K562 (cell line): ENCODE measurements around the gene TBC1D16. TPM values are rescaled to one million over a fixed set of nuclear protein-coding genes. Genes with fewer than 3 reads are reported as not detected.

Source experiments
- ATAC-seq: fragments of 200-7000 bp; cut with Tn5 transposase; 3 replicates; pipeline ENCODE4 v1.9.1; 2020; ENCODE audit warnings: moderate library complexity
- BruUV-seq: library from RNA; stranded (reverse); fragments of 400-500 nt; replicated peaks from 2 replicates; lab custom pipeline; 2021; lab: Mats Ljungman, UMichigan
- CTCF ChIA-PET: fragments of 300-600 bp; formaldehyde crosslinking; extraction: SDS; loops from one replicate; lab custom pipeline; 2021; ENCODE audit warnings: low intra/inter-chr PET ratio; lab: Yijun Ruan, JAX
- POLR2A ChIA-PET: fragments of 300-600, 350-650 bp; sonication (Branson Sonifier 250); formaldehyde crosslinking; extraction: SDS; loops from one replicate; lab custom pipeline; 2021; ENCODE audit warnings: antibody characterized with exemption, inconsistent platforms; lab: Yijun Ruan, JAX
- DNase-seq, 4 experiments: peaks; one replicate each; pipeline versions ENCODE4 v3.0.0 to v3.0.0-alpha.2; 2011 to 2018; ENCODE audit warnings: low spot score in 3 of 4, mixed read lengths in 3 of 4; ENCODE audit errors: extremely low read depth in 1 of 4
- FAIRE-seq: peaks from 2 replicates; lab custom pipeline; 2011; peaks lifted over from hg19 to GRCh38; lab: Jason Lieb, UNC
- H2AFZ ChIP-seq: 2 replicates; pipeline ENCODE4 v1.6.0; 2011; ENCODE audit warnings: low read depth, low read length, control low read depth, inconsistent platforms
- H3K27ac ChIP-seq: fragments of 200-600 bp; 3 replicates; pipeline ENCODE4 v1.8.0; 2011; ENCODE audit warnings: low read depth, mild to moderate bottlenecking, control low read depth, inconsistent platforms, low read length, moderate library complexity, mixed read lengths; ENCODE audit errors: extremely low read depth
- H3K27me3 ChIP-seq, 2 experiments: fragments of 300-600 bp in 1 of 2; 2 replicates in 1 of 2; 3 replicates in 1 of 2; pipeline versions ENCODE4 v1.6.0 to v1.8.0; 2011; ENCODE audit warnings: inconsistent platforms in 2 of 2, low read length in 2 of 2, mild to moderate bottlenecking in 1 of 2, mixed read lengths in 1 of 2, moderate library complexity in 1 of 2; ENCODE audit not compliant: control insufficient read depth in 2 of 2, insufficient read depth in 2 of 2
- H3K36me3 ChIP-seq: fragments of 300-600 bp; 3 replicates; pipeline ENCODE4 v1.8.0; 2011; ENCODE audit warnings: mild to moderate bottlenecking, low read length, inconsistent platforms; ENCODE audit not compliant: control insufficient read depth, insufficient read depth
- H3K4me1 ChIP-seq, 2 experiments: fragments of 200-600 bp in 1 of 2; replicated peaks in 1 of 2; 2 replicates in 1 of 2; 3 replicates in 1 of 2; pipeline versions ENCODE4 v1.5.1 to v1.8.0; 2011; ENCODE audit warnings: inconsistent platforms in 2 of 2, low read length in 2 of 2, mild to moderate bottlenecking in 1 of 2, mixed read lengths in 1 of 2, moderate library complexity in 1 of 2; ENCODE audit not compliant: control insufficient read depth in 2 of 2, insufficient read depth in 2 of 2
- H3K4me2 ChIP-seq: 2 replicates; pipeline ENCODE4 v1.6.1; 2011; ENCODE audit warnings: low read length, control low read depth, inconsistent platforms, mixed read lengths; ENCODE audit not compliant: insufficient read depth
- H3K4me3 ChIP-seq: fragments of 200-600 bp; sonication (generic), shearing (Covaris generic); 2 replicates; pipeline ENCODE4 v1.5.1; 2016; ENCODE audit warnings: control low read depth, inconsistent platforms
- H3K79me2 ChIP-seq: fragments of 200-600 bp; 3 replicates; pipeline ENCODE4 v1.8.0; 2011; ENCODE audit warnings: low read length, inconsistent platforms; ENCODE audit not compliant: control insufficient read depth, insufficient read depth
- H3K9ac ChIP-seq, 2 experiments: 2 replicates each; pipeline versions ENCODE4 v1.6.0 to v1.6.1; 2011; ENCODE audit warnings: low read depth in 2 of 2, low read length in 2 of 2, control low read depth in 1 of 2, inconsistent platforms in 1 of 2, mild to moderate bottlenecking in 1 of 2, mixed read lengths in 1 of 2; ENCODE audit not compliant: insufficient read depth in 1 of 2
- H3K9me1 ChIP-seq: one replicate; pipeline ENCODE4 v1.6.0; 2011; ENCODE audit warnings: inconsistent platforms, mild to moderate bottlenecking, low read length, moderate library complexity; ENCODE audit not compliant: control insufficient read depth, insufficient read depth
- H3K9me3 ChIP-seq: replicated peaks from 2 replicates; pipeline ENCODE4 v1.5.1; 2011; ENCODE audit warnings: low read depth, low read length, inconsistent platforms; ENCODE audit not compliant: control insufficient read depth, insufficient read depth
- H4K20me1 ChIP-seq: replicated peaks from 2 replicates; pipeline ENCODE4 v1.6.1; 2011; ENCODE audit warnings: low read length, inconsistent platforms, mixed read lengths; ENCODE audit not compliant: control insufficient read depth, insufficient read depth
- ARID2 ChIP-seq: fragments of 450-650 bp; IDR thresholded peaks from 2 replicates; pipeline ENCODE4 v1.6.1; 2017; ENCODE audit warnings: antibody characterized with exemption, mild to moderate bottlenecking
- CAMTA2 ChIP-seq: fragments of 250-450 bp; sonication (Bioruptor Pico); conservative IDR thresholded peaks from 2 replicates; pipeline ENCODE4 v1.5.1; 2022
- EZH2 ChIP-seq: IDR thresholded peaks from 2 replicates; pipeline ENCODE4 v1.6.1; 2012; ENCODE audit warnings: low read depth, mild to moderate bottlenecking, inconsistent platforms, low read length, borderline replicate concordance
- KDM4B ChIP-seq, 2 experiments: fragments of 450-650 bp in 1 of 2; sonication (generic) in 1 of 2; IDR thresholded peaks; 2 replicates each; pipeline ENCODE4 v1.6.1; 2016 to 2017; ENCODE audit warnings: borderline replicate concordance in 2 of 2, antibody characterized with exemption in 1 of 2, low read depth in 1 of 2, mild to moderate bottlenecking in 1 of 2
- MCM5 ChIP-seq: fragments of 450-650 bp; IDR thresholded peaks from 2 replicates; pipeline ENCODE4 v1.6.1; 2016; ENCODE audit warnings: low read depth
- RNF2 ChIP-seq: sonication (generic); IDR thresholded peaks from 2 replicates; pipeline ENCODE4 v1.6.1; 2016
- SETDB1 ChIP-seq: IDR thresholded peaks from one replicate; pipeline ENCODE4 v1.6.1; 2012; ENCODE audit warnings: low read length, control low read depth, inconsistent platforms
- ZNF57 ChIP-seq: fragments of 450-650 bp; formaldehyde crosslinking; IDR thresholded peaks from 2 replicates; pipeline ENCODE4 v1.4.0; 2020; ENCODE audit warnings: mild to moderate bottlenecking, moderate library complexity
- WGBS: fragments of 100-300 bp; shearing (Covaris generic); methylation state at CpG from one replicate; pipeline ENCODE4 v1.1.6; 2016; ENCODE audit warnings: low coverage, mixed read lengths; ENCODE audit not compliant: insufficient coverage; ENCODE audit errors: missing lambda C conversion rate; 5-methylcytosine and 5-hydroxymethylcytosine counted together
- in situ Hi-C: fragments of 300-500 bp; cut with MboI; formaldehyde crosslinking; loops from 4 replicates; pipeline ENCODE4 v1.15.0; 2018; ENCODE audit warnings: inconsistent platforms, mixed read lengths
- intact Hi-C: fragments of 100-400 bp; cut with micrococcal nuclease; formaldehyde crosslinking; loops from 2 replicates; pipeline ENCODE4 v1.14.2; 2022
- polyA plus RNA-seq, 8 experiments: library from polyadenylated mRNA; depleted of rRNA in 4 of 8; stranded (reverse) in 5 of 8; unstranded in 3 of 8; fragments of >200 nt; fragmentation: Nextera tagmentation in 2 of 8; fragmentation: Illumina TruSeq in 1 of 8; extraction: Ambion mirVana in 2 of 8; extraction: Trizol in 1 of 8; gene quantifications; 2 replicates each; pipeline versions ENCODE4 v1.2.1 to v1.2.3, GENCODE V29; 2011 to 2014; ENCODE audit warnings: inconsistent platforms in 1 of 8, missing spikeins in 1 of 8
- total RNA-seq, 7 experiments: library from RNA; depleted of rRNA in 6 of 7; stranded (reverse); fragments of >200 nt in 6 of 7; fragmentation: Illumina TruSeq in 2 of 7; extraction: Trizol in 2 of 7; gene quantifications; 2 replicates each; pipeline versions ENCODE4 v1.2.1 to v1.2.3, GENCODE V29; 2011 to 2021; ENCODE audit warnings: low replicate concordance in 1 of 7
- TF ChIP-seq, protein P1 (sequence below): IDR thresholded peaks from 3 replicates; pipeline ENCODE4 v1.6.1; 2011; ENCODE audit warnings: borderline replicate concordance, mild to moderate bottlenecking; ENCODE audit not compliant: insufficient read length, insufficient read depth
- TF ChIP-seq, protein P2 (sequence below), 2 experiments: fragments of 450-650 bp in 1 of 2; sonication (generic) in 1 of 2; formaldehyde crosslinking; conservative IDR thresholded peaks; 2 replicates each; pipeline versions ENCODE4 v1.4.0 to v1.8.1; 2020 to 2022; ENCODE audit warnings: mild to moderate bottlenecking in 1 of 2, missing genetic modification reagents in 1 of 2

The TBC1D16 gene
- total and polyA plus RNA-seq, 9 of the 15 experiments (the other 6 are each of a cell fraction or from before 2014, with no cell fraction given) = 0.01 to 0.20 (median 0.03) TPM; not detected in 1

DNA sequence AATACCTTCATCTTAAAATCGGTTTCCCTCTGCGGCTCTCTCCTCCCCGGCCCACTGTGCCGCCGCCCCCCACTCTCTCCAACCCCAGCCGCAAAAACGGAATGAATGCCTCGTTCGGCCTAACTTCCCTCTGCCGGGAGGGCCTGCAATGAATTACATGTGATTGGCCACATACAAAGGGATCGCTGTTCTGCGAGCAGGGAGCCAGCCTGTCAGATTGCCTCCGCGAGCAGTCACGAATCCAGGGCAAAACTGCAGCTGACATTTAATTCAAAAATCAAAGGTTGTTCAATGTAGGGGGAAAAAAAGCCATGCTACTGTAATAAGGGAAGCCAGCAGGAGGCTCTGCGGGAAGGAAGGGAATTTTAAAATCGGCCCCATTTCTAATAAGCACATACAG, 84.9 kb downstream of the TBC1D16 start:
- Histone ChIP-seq H3K4me2 (no peak overlapping the region), H3K27ac (no peak overlapping the region), H3K4me1 (peaks cover 0 to 45% of the 10 kb centered on the region in 2 experiments; a peak in 2 of 5 replicates), H4K20me1 (peaks cover 25% of the 10 kb centered on the region), H3K4me3 (no peak overlapping the region), H3K9me3 (no peaks in the 10 kb centered on the region), H3K9ac (no peak overlapping the region), H3K36me3 (no peaks in the 10 kb centered on the region), H3K79me2 (no peaks in the 10 kb centered on the region), H3K9me1 (no peaks in the 10 kb centered on the region), H2AFZ (no peak overlapping the region), H3K27me3 (peaks cover 78 to 93% of the 10 kb centered on the region in 2 experiments)
- POLR2A ChIA-PET = interaction anchor here (0.5 to 0.9 kb wide), 3 partner anchors 12 to 831 kb away, joined by 3 read pairs; no protein-coding TSS in a partner anchor
- DNase-seq (no peak), FAIRE-seq (no peak), ATAC-seq (no peak)
- TF ChIP-seq CAMTA2 (CRISPR knock-in tag) (no peak), EZH2 (peak; percentile 77; the same call in 1 of the 2 replicates)
- intact Hi-C loops (no loop called here), in situ Hi-C loops (no loop called here)
- CTCF ChIA-PET = no interaction called here
- BruUV-seq = no TSS peak
- 14% methylated on average over 17 of the region's 17 CpGs for WGBS

DNA sequence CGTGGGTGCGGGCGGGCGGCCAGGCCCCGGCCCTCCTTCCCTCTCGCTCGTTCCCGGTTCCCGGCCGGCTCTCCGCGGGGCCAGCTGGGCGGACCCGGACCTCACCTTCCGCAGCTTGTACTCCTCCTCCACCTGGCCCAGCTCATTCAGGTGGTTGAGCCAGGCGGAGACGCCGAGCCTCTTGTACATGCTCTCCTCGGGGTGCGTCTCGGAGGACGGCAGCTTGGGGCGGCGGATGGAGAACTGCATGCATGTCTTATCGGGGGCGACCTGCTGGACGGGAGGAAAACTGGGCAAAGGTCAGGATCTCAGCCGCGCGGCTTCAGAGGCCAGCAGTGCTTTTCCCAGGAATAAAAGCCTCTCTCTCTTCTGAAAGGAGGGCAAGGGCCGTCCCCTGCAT, 85.4 kb downstream of the TBC1D16 start:
- TF ChIP-seq, protein P1, sequence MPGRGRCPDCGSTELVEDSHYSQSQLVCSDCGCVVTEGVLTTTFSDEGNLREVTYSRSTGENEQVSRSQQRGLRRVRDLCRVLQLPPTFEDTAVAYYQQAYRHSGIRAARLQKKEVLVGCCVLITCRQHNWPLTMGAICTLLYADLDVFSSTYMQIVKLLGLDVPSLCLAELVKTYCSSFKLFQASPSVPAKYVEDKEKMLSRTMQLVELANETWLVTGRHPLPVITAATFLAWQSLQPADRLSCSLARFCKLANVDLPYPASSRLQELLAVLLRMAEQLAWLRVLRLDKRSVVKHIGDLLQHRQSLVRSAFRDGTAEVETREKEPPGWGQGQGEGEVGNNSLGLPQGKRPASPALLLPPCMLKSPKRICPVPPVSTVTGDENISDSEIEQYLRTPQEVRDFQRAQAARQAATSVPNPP = no peak
- TF ChIP-seq KDM4B (IDR thresholded peaks at IDR 0.05; ENCODE audit: borderline replicate concordance in 2 of 2, low read depth in 1 of 2) = no peak
- TF ChIP-seq ZNF57 = no peak
- 0 out of 2 replicates have a peak, but pooled peaks have one; percentile 4 for TF ChIP-seq EZH2
- TF ChIP-seq, protein P2, sequence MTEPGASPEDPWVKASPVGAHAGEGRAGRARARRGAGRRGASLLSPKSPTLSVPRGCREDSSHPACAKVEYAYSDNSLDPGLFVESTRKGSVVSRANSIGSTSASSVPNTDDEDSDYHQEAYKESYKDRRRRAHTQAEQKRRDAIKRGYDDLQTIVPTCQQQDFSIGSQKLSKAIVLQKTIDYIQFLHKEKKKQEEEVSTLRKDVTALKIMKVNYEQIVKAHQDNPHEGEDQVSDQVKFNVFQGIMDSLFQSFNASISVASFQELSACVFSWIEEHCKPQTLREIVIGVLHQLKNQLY (CRISPR knock-in tag; conservative IDR thresholded peaks at IDR 0.05) = no peak
- no peak for TF ChIP-seq ARID2
- no peak for TF ChIP-seq MCM5
- TF ChIP-seq SETDB1 = no peak
- TF ChIP-seq RNF2 = no peak
- TF ChIP-seq, all 486 proteins: peak for 1
- no peak for ATAC-seq
- FAIRE-seq = no peak
- Histone ChIP-seq H3K36me3 (no peaks in the 10 kb centered on the region), H3K9ac (no peak overlapping the region), H3K79me2 (no peaks in the 10 kb centered on the region), H3K4me2 (no peak overlapping the region), H3K27me3 (peaks cover 78 to 94% of the 10 kb centered on the region in 2 experiments), H3K9me3 (no peaks in the 10 kb centered on the region), H3K9me1 (no peaks in the 10 kb centered on the region), H3K4me1 (peaks cover 0 to 45% of the 10 kb centered on the region in 2 experiments; a peak in 2 of 5 replicates), H3K27ac (no peak overlapping the region), H4K20me1 (peaks cover 30% of the 10 kb centered on the region), H2AFZ (no peak overlapping the region), H3K4me3 (no peak overlapping the region)
- in situ Hi-C loops = no loop called here
- POLR2A ChIA-PET = interaction anchor here (0.6 to 2.4 kb wide), 2 partner anchors 10 to 831 kb away, joined by 3 to 7 read pairs; no protein-coding TSS in a partner anchor
- BruUV-seq = no TSS peak
- 6% methylated on average over 23 of the region's 31 CpGs for WGBS
- intact Hi-C loops = no loop called here
- CTCF ChIA-PET = no interaction called here
- peak in 1 of 4 experiments; percentile 16 for DNase-seq
